Mesenteric fat pad (tissue), 1 donor: ENCODE data around the gene ULK4. TPM values are rescaled to one million over a fixed set of nuclear protein-coding genes. Genes with fewer than 3 reads are reported as not detected.

Experiments
- DNase-seq: peaks from one replicate; pipeline ENCODE4 v3.0.0-alpha.2; 2020; ENCODE audit warnings: low spot score
- total RNA-seq: library from RNA; stranded (reverse); fragmentation: NEBNext Ultra II Directional; extraction: Animal tissue kit (Norgen Biotek cat#: 25700); gene quantifications from one replicate; pipeline ENCODE4 v1.2.1, GENCODE V29; 2021
- donor health status: DM: yes; HTN: yes; CAD: no.

Gene ULK4
- total RNA-seq, 1 donor from 2014 or later, result 7.9 TPM

GRCh38 chr3:41365973-41366372 is 595.9 kb downstream of the ULK4 start:
- no peak for DNase-seq

- no peak for DNase-seq
These were observed 597.2 kb downstream of the ULK4 start for GRCh38 chr3:41364736-41365135.

- no peak for DNase-seq
These were observed 597.9 kb downstream of the ULK4 start for GRCh38 chr3:41363830-41364523.

DNA sequence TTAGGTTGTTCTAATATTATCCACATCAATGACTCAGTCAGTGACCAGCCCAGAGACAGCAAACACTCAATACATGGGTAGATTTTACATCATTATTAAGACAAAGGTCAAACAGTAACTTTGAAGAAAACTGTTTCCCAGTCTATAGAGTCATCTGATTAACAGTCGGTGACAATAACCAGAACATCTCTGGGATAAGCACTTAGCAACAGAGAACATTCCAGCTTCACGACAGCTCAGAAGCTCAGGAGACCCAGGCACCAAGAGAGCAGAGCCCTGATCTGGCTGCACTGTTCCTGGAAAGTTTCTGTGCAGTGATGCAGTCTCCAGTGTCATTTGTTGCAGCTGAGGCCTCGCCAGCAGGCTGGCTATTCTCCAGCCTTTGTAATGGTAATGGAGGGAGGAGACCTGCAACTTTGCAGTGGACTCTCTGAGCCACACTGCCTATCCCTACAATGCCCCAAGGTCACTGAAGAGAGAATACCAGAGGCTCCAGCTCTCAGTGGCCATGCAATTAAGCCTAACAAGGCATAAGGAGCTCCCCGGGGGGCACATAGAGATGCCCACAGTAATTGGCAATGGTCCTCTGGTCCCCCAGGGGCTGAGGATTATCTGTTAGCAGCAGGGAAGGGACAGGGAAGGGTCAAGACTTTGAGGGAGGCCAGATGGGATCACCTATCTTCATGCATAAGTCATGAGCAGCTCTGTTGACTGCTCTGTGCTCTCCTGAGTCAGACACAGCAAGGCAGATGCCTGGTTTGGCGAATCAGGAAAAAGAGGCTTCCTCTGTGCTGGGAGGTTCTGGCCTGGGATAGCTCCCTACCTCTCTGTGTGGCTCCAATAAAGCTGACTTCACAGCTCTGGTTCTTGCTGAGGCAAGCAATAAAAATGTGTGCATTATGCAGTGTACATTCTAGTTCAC is 599.0 kb downstream of the ULK4 start:
- no peak for DNase-seq

GRCh38 chr3:41357271-41357670 is 604.6 kb downstream of the ULK4 start:
- no peak for DNase-seq

DNA sequence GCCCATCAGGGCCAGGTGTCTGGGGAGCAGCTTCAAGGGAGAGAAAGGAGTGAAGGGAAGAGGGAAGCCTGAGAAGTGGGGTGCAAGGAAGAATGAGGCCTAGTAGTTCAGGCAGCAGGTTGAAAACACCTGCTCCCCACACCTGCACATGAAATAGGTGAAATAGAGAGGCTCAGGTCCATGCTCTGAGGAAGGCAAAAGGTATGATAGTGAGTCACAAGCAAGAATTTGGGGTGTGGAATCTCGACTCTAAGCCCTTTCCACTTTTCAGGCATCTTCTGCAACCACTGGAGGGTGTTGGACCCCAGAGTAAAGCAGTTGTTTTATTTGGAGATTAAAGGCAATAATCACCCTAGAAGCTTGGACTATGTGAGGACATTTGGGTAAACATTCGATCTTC is 605.1 kb downstream of the ULK4 start:
- DNase-seq, result no peak

- no peak for DNase-seq
These were observed 609.4 kb downstream of the ULK4 start for GRCh38 chr3:41352510-41352909.

- no peak for DNase-seq
These were observed 611.5 kb downstream of the ULK4 start for GRCh38 chr3:41350441-41350840.

DNA sequence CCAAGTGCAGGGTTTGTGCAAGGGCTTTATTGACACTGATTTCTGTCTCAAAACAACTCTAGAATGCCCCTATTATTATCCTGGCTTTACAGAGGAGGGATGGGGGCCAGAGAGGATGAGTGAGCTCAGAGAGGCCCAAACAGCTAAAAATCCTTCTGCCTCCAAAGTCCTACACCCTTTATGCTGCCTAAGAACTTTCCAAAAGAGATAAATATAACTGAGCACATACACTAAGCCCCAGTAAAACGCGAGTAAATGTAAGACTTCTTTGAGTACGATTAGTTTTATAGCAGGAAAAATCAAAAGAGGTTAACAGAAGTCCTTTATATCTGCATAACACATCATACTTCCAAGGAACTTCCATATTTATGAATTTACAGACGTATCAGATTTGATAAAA is 613.5 kb downstream of the ULK4 start:
- no peak for DNase-seq

DNA sequence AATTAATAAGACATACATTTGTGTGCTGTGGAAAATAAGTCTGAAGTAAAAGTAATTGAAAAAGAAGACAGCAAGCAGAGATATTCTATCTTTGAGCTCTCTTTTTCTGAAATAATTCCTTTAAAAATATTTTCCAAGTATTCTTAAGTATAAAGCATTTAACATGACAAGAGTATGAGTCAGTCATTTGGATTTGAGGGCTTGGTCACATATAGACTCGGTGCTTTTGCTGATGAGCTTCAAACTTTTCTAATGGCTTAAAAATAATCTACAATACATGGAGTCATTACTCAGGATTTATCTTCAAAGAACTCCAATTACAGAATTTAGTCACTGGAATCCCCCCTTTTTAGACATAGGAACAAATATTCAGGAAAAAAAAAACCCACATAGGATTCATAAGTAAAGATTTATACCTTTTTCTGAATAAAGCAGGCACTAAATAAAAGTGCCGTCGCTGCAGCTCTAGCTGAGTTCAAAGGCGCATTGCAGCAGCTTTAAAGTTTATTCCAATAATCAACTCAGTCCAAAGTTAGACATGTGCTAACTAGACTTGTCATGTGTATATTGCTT is 615.1 kb downstream of the ULK4 start:
- DNase-seq, result no peak

GRCh38 chr3:41345788-41346187 is 616.1 kb downstream of the ULK4 start:
- no peak for DNase-seq

GRCh38 chr3:41339758-41340157 is 622.1 kb downstream of the ULK4 start:
- DNase-seq, result no peak

DNA sequence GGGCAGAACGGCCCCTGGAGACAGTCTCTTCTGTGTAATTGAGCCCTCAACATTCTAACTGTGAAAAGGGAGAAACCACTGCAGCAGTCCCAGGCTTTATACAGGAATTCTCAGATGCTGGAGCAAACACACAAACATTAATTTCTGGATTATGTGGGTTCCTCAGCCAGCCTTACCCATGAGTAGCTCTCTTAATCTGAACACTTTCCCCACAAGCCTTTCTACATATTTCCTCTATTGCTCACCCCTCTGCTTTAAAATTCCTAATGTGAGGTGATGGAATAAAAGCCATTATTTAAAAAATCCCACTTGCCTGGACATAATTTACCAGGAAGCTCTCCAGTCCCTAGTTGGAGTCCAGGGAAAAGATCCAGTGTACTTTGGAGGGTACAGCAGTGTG is 623.6 kb downstream of the ULK4 start:
- no peak for DNase-seq

DNA sequence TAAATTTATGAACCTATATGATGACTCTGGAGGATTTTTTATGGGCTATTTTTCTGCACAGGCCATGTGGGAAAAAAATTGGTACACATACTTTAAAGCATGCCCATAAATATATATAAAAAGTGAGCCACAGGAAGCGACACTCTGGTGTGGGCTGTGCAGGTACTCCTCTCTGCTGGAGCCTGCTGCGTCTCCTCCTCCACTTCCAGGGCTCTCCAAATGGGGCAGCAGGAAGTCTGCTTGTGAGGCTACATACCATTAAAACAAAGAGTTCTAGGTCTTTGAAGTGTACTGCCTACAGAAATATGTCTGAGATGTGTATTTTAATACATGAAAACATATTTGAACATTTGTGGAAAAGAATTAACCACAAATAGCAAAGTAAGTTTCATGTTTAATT is 627.5 kb downstream of the ULK4 start:
- DNase-seq, result no peak

GRCh38 chr3:41331041-41331440 is 630.9 kb downstream of the ULK4 start:
- DNase-seq, result no peak

DNA sequence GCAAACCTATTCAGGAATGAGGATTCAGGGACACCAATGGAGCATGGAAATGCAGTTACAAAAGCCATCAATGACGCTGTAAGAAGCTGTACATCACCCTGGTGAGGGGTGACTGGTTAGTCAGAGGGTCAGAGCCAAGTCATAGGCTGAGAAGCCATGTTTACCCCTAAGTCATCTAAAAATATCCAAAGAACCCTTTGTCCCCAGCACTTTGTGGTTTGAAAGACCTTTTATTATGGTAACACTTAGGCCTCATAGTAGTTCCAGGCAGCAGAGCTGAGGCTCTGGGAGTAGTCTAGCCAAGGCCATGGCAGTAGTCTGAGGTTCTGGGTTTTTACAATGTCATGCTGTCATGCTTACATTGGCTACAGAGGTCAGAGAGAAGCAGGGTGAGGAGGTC is 631.4 kb downstream of the ULK4 start:
- no peak for DNase-seq

GRCh38 chr3:41329881-41330280 is 632.0 kb downstream of the ULK4 start:
- no peak for DNase-seq

DNA sequence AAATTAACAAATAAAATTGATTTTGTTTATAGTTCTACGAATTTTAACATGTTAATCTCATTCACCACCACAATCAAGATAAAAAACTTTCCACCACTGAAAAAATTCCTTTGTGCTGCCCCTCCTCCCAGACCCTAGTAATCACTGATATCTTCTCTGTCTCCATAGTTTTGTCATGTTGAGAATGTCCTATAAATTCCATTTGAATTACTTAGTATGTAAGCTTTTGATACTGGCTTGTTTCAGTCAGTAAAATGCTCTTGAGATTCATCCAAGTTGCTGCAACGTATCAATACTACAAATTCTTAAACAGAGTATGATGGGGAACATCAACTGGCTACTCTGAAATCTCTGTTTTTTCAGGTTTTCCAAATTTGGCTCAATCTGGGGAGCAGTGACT is 633.0 kb downstream of the ULK4 start:
- DNase-seq, result no peak

DNA sequence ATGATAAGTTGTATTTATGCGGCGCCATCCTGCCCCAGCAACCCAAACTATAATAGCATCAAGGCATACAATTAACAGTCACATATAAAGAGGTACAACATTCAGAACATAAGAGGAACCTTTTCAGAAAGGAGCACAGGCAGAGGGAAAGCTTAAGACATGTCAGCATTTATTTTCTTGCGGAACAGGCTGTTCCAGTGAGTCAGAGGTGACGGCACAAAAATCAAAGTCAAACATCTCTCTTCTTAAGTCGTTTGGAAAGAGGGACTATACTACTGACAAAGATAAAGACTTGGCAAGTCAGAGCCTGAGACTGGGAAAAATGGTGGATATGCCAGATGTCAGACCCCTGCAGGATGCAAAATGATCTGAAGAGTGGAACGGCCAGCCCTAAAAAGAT is 634.2 kb downstream of the ULK4 start:
- no peak for DNase-seq

DNA sequence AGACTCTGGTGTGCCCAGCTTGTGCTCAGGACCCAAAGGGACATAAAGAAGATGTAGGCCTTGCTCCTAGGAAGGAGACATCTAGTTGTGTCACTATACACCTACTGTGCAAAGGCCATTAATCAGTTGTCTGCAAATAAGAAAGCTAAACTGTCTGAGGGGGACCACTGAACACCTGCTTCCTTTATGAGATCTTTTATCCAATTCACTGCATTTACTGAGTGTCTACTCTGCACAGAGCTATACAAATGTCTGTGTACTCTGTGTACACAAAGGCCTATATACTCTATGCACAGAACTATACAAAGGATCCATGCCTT is 637.8 kb downstream of the ULK4 start:
- no peak for DNase-seq

DNA sequence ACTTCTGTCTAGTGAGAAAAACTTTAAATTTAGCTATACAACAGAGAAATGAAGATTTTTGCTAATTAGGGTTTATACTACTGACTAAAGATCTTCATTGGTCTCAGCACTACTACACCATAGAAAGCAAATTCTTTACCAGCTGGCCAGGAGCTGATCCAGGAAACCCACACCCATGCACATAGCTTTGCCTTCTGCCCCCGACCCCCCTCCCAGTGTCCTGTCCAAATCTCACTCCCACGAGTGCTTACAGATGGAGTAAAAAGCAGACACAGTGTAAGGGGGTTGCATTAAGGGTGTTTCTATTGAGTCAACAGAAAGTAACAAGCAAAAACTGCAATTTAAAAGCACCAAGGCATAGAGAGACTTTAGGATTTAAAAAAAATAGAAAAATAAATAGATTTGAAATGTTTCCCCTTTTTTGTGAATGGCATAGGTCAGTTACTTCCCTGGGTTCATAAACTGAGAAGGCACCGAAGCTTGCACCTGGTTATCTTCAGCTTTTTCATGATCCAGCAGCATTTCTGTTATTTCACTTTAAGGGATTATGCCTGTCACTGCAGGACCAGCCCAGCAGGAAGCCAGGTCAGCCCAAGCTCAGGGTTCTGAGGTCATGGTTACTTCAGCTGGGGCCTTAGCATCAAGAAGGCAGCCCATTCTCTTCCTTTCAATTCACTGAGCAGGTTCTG is 638.3 kb downstream of the ULK4 start:
- no peak for DNase-seq

DNA sequence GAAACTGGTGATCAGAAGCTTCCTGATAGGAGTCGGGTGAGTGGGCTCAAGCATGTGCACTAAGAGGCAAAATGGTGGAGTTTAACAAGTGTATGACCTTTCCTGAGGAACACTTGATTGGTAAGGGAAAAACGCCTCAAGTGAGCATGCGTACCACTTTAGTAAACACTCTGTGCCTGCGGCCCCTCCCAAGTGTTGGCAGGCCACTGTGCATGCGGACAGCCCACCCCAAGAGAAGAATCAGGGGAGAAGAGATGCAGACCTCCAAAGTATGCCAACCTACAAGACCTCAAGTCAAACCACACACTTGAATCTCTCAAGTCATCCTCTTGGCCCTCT is 640.3 kb downstream of the ULK4 start:
- no peak for DNase-seq
